B cell (primary cell): Measurements from ENCODE around the gene TMX1. TPM values are rescaled to one million over a fixed set of nuclear protein-coding genes. Genes with fewer than 3 reads are reported as not detected.

Experiments used
- ATAC-seq: fragments of 200-7000 bp; cut with Tn5 transposase; one replicate; pipeline ENCODE4 v1.10.0; 2021; ENCODE audit warnings: low read depth, mild to moderate bottlenecking, moderate number of reproducible peaks, moderate library complexity
- CTCF ChIA-PET: fragments of 350-600 bp; sonication (Branson Sonifier 250); formaldehyde crosslinking; loops from one replicate; lab custom pipeline; 2021; ENCODE audit warnings: antibody characterized with exemption, inconsistent platforms; lab: Charles Lee
- POLR2A ChIA-PET: fragments of 350-600 bp; sonication (Branson Sonifier 250); formaldehyde crosslinking; loops from one replicate; lab custom pipeline; 2021; ENCODE audit warnings: antibody characterized with exemption; lab: Charles Lee
- DNase-seq: peaks from one replicate; pipeline ENCODE4 v3.0.0; 2013
- H2AFZ ChIP-seq: 2 replicates; pipeline ENCODE4 v1.6.1; 2012; ENCODE audit warnings: mild to moderate bottlenecking, low read depth, low read length; ENCODE audit not compliant: insufficient read depth, poor library complexity, severe bottlenecking
- H3K27ac ChIP-seq, 2 donors: 1 replicate in 1 of 2; 2 replicates in 1 of 2; pipeline ENCODE4 v1.5.1; 2012 to 2013; ENCODE audit warnings: low read length in 2 of 2, mild to moderate bottlenecking in 2 of 2, moderate library complexity in 1 of 2
- H3K27me3 ChIP-seq, 4 experiments: fragments of 200-600 bp in 1 of 4; sonication (generic) in 1 of 4; replicated peaks in 1 of 4; 1 replicate in 2 of 4; 2 replicates in 2 of 4; pipeline versions ENCODE4 v1.6.1 to v1.7.0; 2013 to 2016; ENCODE audit warnings: low read length in 3 of 4, mild to moderate bottlenecking in 2 of 4, mixed read lengths in 1 of 4, moderate library complexity in 1 of 4; ENCODE audit not compliant: insufficient read depth in 4 of 4, control insufficient read depth in 3 of 4; ENCODE audit errors: control extremely low read depth in 1 of 4
- H3K36me3 ChIP-seq, 2 experiments: replicated peaks in 1 of 2; 1 replicate in 1 of 2; 2 replicates in 1 of 2; pipeline versions ENCODE4 v1.6.1 to v1.7.1; 2013; ENCODE audit warnings: low read length in 1 of 2; ENCODE audit not compliant: insufficient read depth in 2 of 2, control insufficient read depth in 1 of 2; ENCODE audit errors: control extremely low read depth in 1 of 2, extremely low read depth in 1 of 2
- H3K4me1 ChIP-seq, 2 donors: fragments of 200-600 bp in 1 of 2; sonication (generic) in 1 of 2; 1 replicate in 1 of 2; 2 replicates in 1 of 2; pipeline versions ENCODE4 v1.5.1 to v1.6.1; 2013 to 2017; ENCODE audit warnings: low read length in 2 of 2; ENCODE audit not compliant: control insufficient read depth in 2 of 2, insufficient read depth in 2 of 2
- H3K4me2 ChIP-seq: replicated peaks from 2 replicates; pipeline ENCODE3; 2012; ENCODE audit warnings: mild to moderate bottlenecking, low read depth, low read length; ENCODE audit not compliant: poor library complexity, severe bottlenecking
- H3K4me3 ChIP-seq, 5 experiments: fragments of 200-600 bp in 1 of 5; sonication (generic) in 1 of 5; 1 replicate in 3 of 5; 2 replicates in 2 of 5; pipeline versions ENCODE4 v1.5.1 to v1.7.0; 2011 to 2016; ENCODE audit warnings: low read length in 4 of 5, mild to moderate bottlenecking in 4 of 5, low read depth in 2 of 5, control low read depth in 1 of 5, moderate library complexity in 1 of 5; ENCODE audit not compliant: insufficient read depth in 1 of 5; ENCODE audit errors: control extremely low read depth in 1 of 5, extremely low read depth in 1 of 5
- H3K79me2 ChIP-seq: fragments of 200-600 bp; sonication (generic); one replicate; pipeline ENCODE4 v1.6.0; 2016; ENCODE audit warnings: low read length; ENCODE audit not compliant: control insufficient read depth, insufficient read depth
- H3K9ac ChIP-seq: fragments of 200-600 bp; sonication (generic); 2 replicates; pipeline ENCODE4 v1.6.1; 2017; ENCODE audit warnings: mild to moderate bottlenecking, low read length, moderate library complexity
- H3K9me3 ChIP-seq, 3 donors: one replicate each; pipeline versions ENCODE4 v1.6.1 to v1.7.1; 2013; ENCODE audit warnings: low read length in 2 of 3; ENCODE audit not compliant: control insufficient read depth in 2 of 3, insufficient read depth in 1 of 3; ENCODE audit errors: control extremely low read depth in 1 of 3
- H4K20me1 ChIP-seq: 2 replicates; pipeline ENCODE4 v1.6.0; 2012; ENCODE audit warnings: mild to moderate bottlenecking, low read length; ENCODE audit not compliant: insufficient read depth, control insufficient read depth, poor library complexity, severe bottlenecking
- H3K27ac Mint-ChIP-seq: one replicate; pipeline ENCODE4 v1.8.0; 2021; ENCODE audit warnings: mixed read lengths
- H3K27me3 Mint-ChIP-seq: one replicate; pipeline ENCODE4 v1.8.0; 2021; ENCODE audit warnings: mixed read lengths
- H3K4me1 Mint-ChIP-seq: one replicate; pipeline ENCODE4 v1.8.0; 2021; ENCODE audit warnings: mixed read lengths
- H3K4me3 Mint-ChIP-seq: one replicate; pipeline ENCODE4 v1.8.0; 2021; ENCODE audit warnings: mixed read lengths
- H3K9me3 Mint-ChIP-seq: one replicate; pipeline ENCODE4 v1.8.0; 2022; ENCODE audit warnings: mixed read lengths; ENCODE audit not compliant: insufficient read depth
- CTCF ChIP-seq: fragments of 200-600 bp; IDR thresholded peaks from one replicate; pipeline ENCODE4 v1.8.0; 2022; ENCODE audit warnings: antibody characterized with exemption, mild to moderate bottlenecking
- EZH2 ChIP-seq: IDR thresholded peaks from 2 replicates; pipeline ENCODE4 v1.6.1; 2012; ENCODE audit warnings: borderline replicate concordance, low read depth, mild to moderate bottlenecking, moderate library complexity, low read length; ENCODE audit not compliant: insufficient read depth, poor library complexity, severe bottlenecking
- WGBS: methylation state at CpG from one replicate; pipeline ENCODE4 v1.1.5; 2013; ENCODE audit warnings: missing lambda C conversion rate; ENCODE audit not compliant: insufficient coverage; 5-methylcytosine and 5-hydroxymethylcytosine counted together
- intact Hi-C: fragments of 100-400 bp; cut with micrococcal nuclease; formaldehyde crosslinking; loops from one replicate; pipeline ENCODE4 v1.10.0; 2022
- polyA plus RNA-seq: library from polyadenylated mRNA; depleted of rRNA; stranded (reverse); fragments of >200 nt; gene quantifications from 2 replicates; pipeline ENCODE4 v1.2.3, GENCODE V29; 2012
- total RNA-seq, 2 donors: library from RNA; stranded (reverse); fragments of 120-200 nt in 1 of 2; gene quantifications; 1 replicate in 1 of 2; 2 replicates in 1 of 2; pipeline versions ENCODE4 v1.2.3 to v1.2.4, GENCODE V29; 2013 to 2022

TMX1 gene
- total and polyA plus RNA-seq, 2 donors (not counting 1 experiment from before 2014, with no cell fraction given) = 4.8 to 26.4 TPM

- CTCF ChIA-PET = no interaction called here
These were observed 33.6 kb upstream of the TMX1 start for GRCh38 chr14:51206462-51206861.

DNA sequence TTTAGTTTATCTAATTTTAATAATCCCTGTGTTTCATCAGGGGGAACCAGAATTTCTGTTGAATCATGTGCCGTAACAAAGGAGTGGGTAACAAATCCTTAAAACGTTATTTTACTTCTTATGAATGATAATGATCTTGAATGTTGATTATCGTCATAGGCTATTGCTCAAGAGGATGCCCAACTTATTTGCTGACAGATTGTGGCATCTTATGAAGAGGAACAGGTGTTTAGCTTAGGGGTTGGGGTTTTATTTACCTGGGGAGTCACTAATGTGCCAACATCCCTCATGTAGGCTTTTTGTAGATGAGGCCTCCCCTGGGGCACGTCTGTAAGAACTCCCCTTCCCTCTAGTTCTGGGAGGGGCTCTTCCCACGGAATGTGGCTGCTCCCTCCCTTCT is 32.4 kb upstream of the TMX1 start:
- ATAC-seq = no peak
- H3K79me2 ChIP-seq = no peaks in the 10 kb centered on the region
- no peak for TF ChIP-seq CTCF
- TF ChIP-seq EZH2 = no peak
- intact Hi-C loops = no loop called here
- H3K4me2 ChIP-seq = no peak overlapping the region
- H3K9me3 ChIP-seq = no peaks in the 10 kb centered on the region
- Mint-ChIP-seq H3K27me3 (peaks cover 16% of the 10 kb centered on the region), H3K4me3 (no peak overlapping the region), H3K27ac (no peak overlapping the region), H3K9me3 (no peaks in the 10 kb centered on the region), H3K4me1 (peaks cover 21% of the 10 kb centered on the region)
- no peak overlapping the region for H3K4me3 ChIP-seq
- no peak overlapping the region for H3K9ac ChIP-seq
- no peak overlapping the region for H3K27ac ChIP-seq
- WGBS = 100% methylated on average over 1 of the region's 5 CpGs
- H3K4me1 ChIP-seq = peaks cover 20% of the 10 kb centered on the region in 2 donors
- H2AFZ ChIP-seq = no peak overlapping the region
- H3K36me3 ChIP-seq = no peaks in the 10 kb centered on the region
- H4K20me1 ChIP-seq = no peaks in the 10 kb centered on the region
- peaks cover 0 to 5% (median 1%) of the 10 kb centered on the region in 4 experiments for H3K27me3 ChIP-seq
- no peak for DNase-seq
- POLR2A ChIA-PET = no interaction called here
- CTCF ChIA-PET = no interaction called here

More at GRCh38 chr14:51206462-51206861, 33.6 kb upstream of the TMX1 start:
- peaks cover 0 to 5% (median 1%) of the 10 kb centered on the region in 4 experiments for H3K27me3 ChIP-seq
- H3K27me3 Mint-ChIP-seq = peaks cover 16% of the 10 kb centered on the region
- no peaks in the 10 kb centered on the region for H3K36me3 ChIP-seq
- DNase-seq = no peak
- H3K4me1 ChIP-seq = peaks cover 29 to 30% of the 10 kb centered on the region in 2 donors
- H3K9me3 Mint-ChIP-seq = no peaks in the 10 kb centered on the region
- WGBS = no CpG with 5 or more reads among the region's 1 CpG
- H3K9me3 ChIP-seq = no peaks in the 10 kb centered on the region
- H3K4me3 ChIP-seq = no peak overlapping the region
- H2AFZ ChIP-seq = no peak overlapping the region
- no peak overlapping the region for H3K4me3 Mint-ChIP-seq
- no peak for ATAC-seq
- TF ChIP-seq EZH2 = no peak
- no peak for TF ChIP-seq CTCF
- peaks cover 33% of the 10 kb centered on the region for H3K4me1 Mint-ChIP-seq
- no peak overlapping the region for H3K27ac Mint-ChIP-seq
- H4K20me1 ChIP-seq = no peaks in the 10 kb centered on the region
- H3K9ac ChIP-seq = no peak overlapping the region
- H3K27ac ChIP-seq = no peak overlapping the region
- H3K4me2 ChIP-seq = no peak overlapping the region
- intact Hi-C loops = no loop called here
- POLR2A ChIA-PET = no interaction called here
- no peaks in the 10 kb centered on the region for H3K79me2 ChIP-seq
